GM21737 (cell line): Measurements from ENCODE around the gene MGME1.

Experiments used
- ATAC-seq: cut with Tn5 transposase; IDR thresholded peaks from one replicate; pipeline ENCODE4 v1.9.1; 2021; ENCODE audit warnings: mild to moderate bottlenecking, moderate library complexity; ENCODE audit not compliant: unreplicated experiment

The MGME1 gene

DNA sequence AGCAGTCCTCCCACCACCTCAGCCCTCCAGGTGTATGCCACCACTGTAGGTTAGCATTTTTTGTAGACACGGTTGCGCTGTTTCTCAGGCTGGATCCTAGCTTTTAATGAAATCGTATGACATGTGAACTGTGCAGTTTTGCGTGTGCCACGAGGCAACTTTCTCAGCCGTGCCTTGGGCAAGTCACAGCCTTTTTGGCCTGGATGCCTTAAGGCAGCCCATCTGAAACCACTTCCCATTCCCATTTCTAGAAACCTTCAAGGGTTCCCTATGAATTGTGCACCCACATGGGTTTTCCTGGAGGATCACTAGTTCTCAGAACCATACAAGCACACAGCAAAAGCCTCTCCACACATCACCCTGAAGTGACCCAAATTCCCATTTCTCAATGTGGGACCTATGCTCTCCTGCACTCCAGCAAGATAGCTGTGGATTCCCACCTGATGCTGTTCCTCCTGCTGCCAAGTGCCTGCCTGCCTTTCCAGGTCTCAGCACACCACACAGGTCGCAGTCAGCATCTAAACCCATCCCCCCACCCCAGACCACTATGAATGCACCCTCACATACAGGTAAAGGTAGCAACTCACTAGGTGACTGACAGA, 29.1 kb upstream of the MGME1 start:
- ATAC-seq: no peak

DNA sequence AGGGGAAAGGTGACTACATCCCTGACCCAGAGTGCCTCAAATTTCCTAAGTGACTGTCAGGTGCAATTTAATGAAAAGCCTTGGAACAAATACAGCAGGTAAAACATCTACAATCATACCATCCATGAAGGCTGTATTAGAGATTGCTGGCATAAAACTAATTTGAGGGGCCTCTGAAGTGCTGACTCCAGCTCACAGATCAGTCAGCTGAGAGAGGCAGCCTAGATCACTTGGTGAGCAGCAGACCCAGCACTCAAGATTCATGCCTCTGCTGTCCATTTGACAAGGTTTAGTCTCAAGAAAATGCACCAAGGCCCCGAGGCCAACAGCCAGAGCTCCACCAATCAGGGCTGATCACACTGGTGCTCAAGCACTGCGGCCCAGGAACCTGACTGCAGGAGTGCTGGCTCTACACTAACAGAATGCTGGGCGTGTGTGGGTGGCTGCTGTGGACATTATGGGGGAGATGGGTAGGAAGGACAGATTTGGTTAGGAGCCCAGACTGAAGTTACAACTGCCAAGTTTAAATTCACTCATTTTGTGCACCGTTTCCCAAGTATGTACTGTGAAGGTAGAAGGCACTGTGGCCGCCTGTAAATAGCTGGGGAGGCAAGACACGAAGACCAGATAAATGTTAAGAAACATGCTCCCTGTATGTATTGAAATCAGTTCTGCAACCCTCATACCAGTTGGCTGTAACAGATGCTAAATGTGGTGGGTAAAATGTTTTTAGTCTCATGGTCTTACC, 28.4 kb upstream of the MGME1 start:
- ATAC-seq: no peak

DNA sequence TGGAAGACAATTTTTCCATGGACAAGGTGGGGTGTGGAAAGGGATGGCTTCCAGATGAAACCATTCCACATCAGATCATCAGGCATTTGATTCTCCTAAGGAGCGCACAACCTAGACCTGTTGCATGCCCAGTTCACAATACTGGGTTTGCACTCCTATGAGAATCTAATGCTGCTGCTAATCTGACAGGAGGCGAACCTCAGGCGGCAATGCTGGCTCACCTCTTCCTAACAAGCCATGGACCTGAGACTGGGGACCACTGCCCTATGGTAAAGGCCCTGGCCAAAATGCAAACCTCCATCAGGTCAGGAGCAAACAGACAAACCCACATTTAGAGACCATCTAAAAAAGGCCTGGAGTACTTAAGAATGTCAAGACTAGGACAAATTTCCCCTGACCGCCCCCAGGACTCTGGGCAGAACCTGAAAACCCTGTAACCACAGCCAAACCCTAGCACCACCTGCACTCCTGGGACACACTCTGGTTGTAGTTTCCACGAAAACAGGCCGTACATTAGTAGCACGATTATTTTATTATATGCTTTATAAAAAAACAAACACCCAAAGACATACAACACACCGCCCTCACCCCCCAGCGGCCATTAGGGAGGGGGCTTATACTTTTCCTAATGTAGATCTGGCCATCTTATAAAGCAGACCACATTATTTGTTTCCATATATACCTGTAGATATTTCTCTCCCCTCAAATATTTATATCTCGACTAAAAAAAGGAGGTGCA, 27.6 kb upstream of the MGME1 start:
- ATAC-seq: no peak

DNA sequence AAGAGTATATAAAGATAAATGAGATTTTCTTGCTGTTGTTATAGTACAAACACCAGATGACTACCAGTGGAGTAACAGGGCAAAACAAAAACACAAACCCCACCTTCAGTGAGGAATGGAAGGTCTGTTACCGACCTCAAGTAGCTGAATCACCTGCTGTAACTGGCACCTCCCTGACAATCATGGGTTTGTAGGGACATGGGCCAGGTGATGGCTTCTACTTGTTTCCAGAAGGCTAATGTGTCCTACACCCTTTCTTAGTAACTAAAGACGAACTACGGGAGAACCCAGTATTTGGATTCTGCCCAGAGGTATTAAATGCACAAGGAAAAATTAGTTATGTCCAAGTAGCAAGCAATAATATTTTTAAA, 27.0 kb upstream of the MGME1 start:
- no peak for ATAC-seq

DNA sequence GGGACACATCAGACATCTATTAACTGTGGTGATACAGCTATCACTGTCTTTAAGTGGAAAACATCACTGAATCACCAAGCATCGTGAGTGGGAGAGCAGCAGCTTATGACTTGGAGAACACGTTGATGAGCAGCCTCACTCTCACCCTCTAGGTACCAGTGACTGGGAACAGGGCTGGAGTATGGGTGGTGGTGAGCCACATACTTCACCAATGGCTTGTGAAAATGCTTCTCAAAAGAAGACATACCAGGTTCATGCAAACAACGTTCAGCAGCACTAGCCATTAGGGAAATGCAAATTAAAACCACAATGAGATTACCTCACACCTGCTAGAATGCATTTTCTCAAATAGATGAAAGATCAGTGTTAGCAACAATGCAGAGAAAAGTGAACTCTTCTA, 25.5 kb upstream of the MGME1 start:
- ATAC-seq: peak; percentile 60

DNA sequence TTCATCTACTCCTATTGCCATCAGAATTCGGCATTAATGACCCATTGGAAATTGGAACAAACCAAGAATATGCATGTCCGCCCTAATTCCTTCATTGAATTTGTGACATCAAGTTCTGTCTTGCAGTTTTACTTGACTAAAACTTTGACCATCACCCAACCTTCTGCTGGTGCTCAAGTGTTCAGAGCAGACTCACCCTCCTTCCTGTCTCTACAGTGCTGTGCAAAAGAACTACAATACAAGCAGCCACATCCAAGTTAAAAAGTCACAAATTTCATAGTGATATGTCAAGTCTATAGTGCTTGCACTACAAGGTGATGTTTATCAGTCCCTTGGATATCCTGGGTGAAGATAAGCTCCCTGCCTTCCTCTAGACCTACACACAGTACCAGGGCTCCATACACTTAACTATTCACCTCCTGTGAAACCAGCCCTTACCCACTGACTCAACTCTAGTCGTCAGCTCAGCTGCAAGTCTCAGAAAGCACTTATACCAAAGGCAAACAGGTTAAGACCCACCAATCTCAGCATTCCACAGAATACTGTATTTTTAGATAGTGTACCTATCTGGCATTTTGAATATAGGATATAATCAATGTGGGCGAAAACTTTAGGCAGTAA, 23.9 kb upstream of the MGME1 start:
- no peak for ATAC-seq

DNA sequence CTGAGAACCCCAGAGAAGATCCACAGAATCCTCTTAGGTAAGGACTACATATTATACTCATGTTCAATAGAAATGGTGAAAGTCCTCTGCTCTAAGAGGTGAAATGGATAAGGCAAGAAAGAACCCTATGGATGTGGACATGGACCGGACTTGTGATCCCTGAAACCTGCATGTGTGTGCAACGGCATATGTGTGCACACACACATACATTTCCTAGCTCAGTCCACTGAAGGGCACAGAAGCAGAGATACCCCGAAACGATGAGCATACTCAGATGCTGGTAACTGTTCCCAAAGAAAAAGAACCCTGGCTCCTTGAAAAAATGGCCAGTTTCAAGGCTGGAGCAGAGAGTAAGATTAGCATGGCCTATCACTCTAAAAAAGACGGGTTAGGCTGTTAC, 22.8 kb upstream of the MGME1 start:
- ATAC-seq: no peak

DNA sequence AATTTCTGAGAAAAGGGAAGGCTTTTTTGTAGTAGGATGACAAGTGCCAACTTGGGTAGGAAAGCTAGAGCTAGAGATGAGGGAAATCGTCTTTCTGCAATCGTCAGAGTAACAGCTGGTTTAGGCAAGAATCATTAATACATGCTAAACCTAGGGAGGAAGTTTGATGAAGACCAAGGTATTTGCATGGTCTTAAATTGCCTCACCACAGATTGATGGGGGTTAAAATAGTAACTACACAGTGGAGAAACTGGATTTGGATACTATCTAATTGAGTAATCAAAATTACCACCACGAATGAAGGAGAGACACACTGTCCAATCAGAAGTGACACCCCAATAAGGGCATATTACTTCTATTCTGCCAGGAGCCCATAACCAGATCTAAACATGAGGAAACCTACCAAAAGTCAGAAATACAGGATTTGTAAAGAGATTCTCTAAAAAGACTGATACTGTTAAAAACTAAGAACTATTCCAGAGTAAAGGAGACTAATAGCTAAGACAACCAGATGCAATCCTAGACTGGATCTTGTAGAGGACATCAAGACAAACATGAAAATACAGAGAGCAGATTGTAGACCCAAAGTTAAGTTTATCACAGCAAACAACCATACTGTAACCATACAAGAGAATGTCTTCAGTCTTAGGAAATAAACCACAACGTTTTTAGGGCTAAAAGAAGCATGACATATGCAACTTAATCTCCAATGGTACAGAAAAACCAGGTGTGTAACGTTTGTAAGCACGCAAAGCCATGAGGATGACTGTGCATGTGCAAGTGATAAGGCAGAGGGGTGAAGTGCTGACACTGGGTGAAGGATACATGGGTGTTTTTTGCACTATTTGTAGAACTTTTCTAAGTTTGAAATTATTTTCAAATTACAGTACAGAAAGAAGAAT, 22.0 kb upstream of the MGME1 start:
- no peak for ATAC-seq

DNA sequence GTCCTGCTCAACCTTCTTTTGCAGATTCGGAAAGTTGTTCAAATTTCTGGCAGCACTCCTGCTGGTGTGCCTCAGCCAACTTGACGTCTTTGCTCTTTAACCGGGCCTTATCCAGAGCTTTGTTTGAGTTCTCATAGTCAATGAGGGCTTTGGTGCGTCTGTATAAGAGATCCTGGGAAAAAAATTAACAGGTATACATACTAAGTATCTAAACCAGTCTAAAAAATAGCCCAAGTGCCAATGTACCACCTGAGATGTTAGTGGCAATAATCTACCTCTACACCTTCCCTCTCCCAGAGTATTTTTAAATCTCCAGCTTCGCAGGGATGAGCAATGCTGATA, 21.4 kb upstream of the MGME1 start:
- no peak for ATAC-seq

DNA sequence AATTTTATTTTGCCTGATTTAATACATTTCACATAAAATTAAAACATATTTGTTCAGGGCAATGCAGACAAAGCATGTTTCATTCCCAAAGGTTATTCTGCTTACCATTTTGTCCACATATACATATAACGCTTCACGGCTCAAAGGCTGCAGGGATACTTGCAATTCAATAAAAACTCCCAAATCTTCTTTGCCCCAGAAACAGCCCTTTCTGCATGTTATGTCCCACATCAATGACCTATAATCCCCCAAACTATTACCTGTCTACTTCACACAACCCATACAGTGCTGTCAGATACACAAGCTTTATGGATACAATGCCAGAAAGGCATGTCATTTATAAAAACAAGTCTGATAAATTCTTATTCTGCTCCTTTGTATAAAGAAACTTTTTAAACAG, 20.4 kb upstream of the MGME1 start:
- no peak for ATAC-seq

DNA sequence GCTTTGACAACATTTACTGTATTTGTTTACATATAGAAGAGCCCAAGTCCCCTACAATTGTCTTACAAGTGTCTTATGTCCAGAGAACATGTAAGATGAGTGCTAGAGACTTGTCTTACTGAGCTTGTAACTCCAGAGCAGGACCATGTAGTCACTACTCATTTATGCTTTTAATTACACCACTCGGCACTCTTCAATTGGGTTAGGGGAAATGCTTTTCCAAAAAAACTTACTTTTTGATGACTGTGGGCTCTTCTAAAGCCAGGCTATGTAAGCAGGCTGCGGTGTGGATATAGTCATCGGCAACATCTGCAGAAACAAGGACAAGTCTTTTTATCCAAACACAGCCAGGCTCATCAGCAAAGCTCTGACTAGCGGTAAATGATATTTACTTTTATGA, 18.9 kb upstream of the MGME1 start:
- ATAC-seq: no peak

DNA sequence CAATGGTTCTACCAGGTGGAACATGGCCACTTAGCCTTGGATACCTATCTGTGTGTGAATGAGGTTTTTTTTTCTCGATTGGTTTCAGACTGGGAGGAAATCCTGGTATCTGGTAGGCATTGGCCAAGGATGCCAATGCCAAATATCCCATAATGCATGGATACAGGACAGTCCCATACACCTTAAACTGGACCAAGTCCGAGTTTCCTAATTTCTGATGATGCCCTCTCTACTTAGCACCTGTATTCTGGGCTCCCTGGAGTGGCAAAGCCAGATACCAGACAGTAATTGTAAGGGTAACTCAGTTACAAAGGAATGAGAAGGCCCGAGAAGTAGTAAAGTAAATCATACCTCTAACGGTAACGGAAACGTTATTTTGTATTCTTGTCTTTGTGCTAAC, 18.1 kb upstream of the MGME1 start:
- ATAC-seq: no peak

DNA sequence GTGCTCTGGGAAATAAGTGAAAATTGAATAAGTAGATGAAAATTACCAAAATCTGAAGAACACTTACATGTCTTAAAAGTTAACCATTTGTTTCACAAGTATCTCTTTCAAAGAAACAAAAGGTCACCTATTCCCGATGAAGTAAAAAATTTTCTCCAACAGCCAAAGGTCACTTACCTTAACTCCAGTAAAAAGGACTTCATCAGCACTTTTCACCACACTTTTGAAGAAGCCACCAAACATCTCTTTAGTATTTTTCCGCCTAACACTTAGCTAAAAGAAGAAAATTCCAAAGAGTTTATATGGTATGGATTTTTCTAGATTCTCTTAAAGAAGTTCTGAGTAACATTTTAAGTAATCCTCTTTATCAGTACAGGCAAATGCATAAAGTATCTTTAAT, 17.5 kb upstream of the MGME1 start:
- no peak for ATAC-seq

DNA sequence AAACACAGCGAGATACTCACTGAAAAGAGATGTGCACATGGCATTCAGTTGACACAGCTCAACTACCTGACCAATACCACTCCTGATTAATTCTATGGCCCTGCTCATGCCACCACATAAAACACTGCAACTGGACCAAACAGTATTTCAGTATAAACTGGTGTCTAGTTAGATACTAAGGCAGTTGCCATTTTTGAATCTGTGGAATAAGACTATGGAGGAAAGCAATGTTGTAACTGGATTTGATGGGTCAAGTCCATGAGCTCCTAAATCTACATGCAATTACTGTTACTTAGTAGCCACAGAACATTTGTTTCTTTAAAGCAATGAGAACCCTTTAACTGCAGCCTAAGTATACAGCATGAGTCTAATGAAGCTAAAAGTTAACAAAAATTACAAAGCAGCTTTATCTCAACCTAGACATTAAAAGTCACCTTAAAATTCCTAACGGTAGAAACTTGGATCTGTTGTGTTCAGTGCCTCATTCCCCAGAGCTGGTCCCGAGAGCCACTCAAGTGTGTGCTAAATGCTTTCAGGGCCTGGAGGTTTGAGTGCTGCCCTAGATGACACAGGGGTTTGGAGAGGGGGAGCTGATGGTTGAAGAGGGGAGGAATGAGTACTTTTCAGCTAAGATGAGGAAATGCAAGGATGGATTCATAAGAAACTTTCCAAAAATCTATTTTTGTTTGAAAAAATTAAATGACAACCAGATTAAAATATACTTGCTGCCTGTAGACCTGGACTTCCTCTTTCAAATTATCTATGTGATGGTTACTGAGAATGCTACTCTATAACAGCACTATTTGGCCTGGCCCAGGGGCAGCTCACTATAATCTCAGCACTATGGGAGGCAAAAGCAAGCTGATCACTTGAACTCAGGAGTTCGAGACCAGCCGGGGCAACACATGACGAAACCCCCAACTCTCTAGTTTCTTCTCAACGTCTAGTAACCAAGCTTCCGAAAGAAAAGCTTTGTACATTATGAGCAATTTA, 15.8 kb upstream of the MGME1 start:
- ATAC-seq: no peak

DNA sequence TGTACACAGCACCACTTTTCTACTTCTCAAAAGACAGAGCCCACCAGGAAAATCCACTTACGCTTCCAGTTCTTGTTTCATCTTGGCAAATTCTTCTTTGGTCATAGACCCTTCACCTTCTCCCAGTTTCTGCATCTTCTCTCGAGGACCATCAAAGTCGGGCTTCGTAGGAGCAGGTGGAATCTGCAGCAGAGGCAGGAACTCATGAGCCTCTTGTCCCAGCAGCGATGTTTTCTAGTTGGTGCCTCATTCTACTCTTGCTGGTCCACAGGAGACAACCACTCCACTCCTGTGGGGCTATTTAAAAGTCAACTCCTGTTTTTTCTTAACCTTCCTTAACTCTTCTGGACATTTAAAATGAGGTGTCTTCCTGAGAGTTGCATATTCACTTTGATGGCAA, 14.9 kb upstream of the MGME1 start:
- ATAC-seq: no peak

DNA sequence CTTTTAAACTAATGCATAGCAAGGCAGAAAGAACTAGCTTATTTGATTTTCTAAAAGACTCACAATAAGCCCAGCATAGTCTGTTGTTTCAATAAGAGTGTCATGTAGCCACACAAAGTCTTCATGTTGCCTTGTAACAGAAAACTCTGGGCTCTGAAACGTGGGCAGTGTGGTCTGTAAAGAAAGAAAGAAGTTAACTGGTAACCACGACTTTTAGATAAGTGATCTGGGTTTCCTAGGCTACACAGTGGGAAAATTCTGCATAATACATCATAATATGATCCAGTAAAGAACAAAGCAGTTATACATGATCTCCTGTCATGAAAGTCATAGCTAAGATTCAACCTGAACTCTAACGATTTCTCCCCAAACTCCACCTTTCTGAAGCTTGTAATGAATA, 13.5 kb upstream of the MGME1 start:
- no peak for ATAC-seq

DNA sequence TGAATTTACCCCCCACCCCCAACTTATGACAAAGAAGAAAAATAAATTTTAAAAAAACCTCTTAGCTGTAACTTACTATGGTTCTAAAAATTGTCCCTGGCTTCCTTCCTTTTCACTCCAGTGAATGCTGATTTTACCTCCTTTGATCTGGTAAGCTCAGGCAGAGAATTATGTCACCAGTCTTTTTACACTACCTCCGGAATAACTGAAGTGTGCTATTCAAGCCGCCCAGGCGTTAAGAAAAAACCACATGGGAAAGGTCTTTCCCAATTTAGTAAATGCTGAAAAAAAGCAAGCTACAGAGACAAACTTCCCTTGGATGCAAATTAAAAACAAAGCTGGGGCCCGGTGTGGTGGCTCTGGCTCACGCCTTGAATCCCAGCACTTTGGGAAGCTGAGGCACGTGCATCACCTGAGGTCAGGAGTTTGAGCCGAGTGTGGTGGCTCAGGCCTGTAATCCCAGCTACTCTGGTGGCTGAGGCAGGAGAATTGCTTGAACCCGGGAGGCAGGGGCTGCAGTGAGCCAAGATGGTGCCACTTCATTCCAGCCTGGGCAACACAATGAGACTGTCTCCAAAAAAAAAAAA, 12.6 kb upstream of the MGME1 start:
- ATAC-seq: no peak

DNA sequence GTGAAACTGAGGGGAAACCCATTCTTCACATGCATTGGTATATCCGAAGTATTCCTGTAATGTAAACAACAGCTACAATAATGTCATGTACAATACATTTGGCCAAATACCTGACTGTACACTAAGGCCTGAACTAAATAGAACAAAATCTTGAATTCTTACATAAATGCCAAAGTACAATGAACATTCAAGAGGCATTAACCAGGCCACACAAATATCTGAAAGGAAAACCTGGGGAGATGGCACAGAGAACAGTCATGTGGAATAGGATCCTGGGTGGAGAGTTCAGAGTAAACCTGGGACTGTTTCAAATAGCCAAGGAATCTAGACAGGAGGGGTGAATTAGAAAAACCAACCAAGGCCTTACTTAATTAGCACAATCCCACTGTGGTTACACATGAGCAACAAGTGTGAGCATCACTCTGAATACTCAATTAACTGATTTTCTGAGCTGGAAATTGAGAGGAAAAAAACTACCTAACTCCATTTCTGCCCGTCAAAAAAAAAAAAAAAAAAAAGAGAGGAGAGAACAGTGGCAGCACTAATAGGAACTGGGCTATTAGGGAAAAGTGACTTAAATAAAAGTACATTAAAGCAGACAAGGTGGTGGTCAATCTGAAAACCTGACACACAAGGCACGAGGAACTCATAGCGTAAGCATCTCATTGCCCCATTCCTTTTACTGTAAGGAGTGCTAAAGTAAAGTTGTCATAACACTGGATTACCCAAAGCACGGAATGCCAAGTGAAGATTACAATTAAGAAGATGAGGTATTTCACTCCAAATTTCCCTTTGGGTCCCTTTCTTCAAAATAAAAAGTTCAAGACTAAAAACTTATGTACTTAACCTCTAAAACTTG, 11.1 kb upstream of the MGME1 start:
- no peak for ATAC-seq
